ENCODE results near the gene ERH.

Gene ERH

DNA sequence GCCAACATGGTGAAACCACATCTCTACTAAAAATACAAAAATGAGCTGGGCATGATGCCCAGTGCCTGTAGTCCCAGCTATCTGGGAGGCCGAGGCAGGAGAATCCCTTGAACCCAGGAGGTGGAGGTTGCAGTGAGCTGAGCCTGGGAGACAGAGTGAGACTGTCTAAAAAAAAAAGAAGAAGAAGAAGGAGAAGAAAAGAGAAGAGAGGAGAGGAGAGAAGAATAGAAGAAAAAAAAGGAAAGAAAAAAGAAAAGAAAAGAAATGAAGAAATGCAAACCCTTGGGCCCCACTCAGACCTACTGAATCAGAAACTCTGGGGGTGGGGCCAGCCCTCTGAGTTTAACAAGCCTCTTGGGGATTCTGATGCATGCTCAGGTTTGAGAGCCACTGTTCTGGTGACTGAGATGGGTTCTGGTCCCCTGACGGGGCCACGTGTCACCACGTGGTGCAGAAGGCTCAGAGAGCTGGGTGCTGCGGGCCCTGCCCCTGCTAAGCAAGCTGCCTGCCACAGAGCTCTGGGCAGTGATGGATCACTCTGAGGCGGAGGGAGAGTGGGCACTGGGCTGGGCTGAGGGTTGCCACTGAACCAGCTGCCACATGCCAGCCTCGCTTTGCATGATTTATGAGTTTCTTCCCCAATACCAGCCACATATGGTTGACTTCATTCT lies 37.5 kb downstream of the ERH start:
- peak; percentile 55 for DNase-seq (ENCODE audit: low spot score)
- in situ Hi-C loops (cut with MboI; ENCODE audit: low sequenced_read_pairs, unreplicated experiment), result no loop called here
- TF ChIP-seq, protein P1, sequence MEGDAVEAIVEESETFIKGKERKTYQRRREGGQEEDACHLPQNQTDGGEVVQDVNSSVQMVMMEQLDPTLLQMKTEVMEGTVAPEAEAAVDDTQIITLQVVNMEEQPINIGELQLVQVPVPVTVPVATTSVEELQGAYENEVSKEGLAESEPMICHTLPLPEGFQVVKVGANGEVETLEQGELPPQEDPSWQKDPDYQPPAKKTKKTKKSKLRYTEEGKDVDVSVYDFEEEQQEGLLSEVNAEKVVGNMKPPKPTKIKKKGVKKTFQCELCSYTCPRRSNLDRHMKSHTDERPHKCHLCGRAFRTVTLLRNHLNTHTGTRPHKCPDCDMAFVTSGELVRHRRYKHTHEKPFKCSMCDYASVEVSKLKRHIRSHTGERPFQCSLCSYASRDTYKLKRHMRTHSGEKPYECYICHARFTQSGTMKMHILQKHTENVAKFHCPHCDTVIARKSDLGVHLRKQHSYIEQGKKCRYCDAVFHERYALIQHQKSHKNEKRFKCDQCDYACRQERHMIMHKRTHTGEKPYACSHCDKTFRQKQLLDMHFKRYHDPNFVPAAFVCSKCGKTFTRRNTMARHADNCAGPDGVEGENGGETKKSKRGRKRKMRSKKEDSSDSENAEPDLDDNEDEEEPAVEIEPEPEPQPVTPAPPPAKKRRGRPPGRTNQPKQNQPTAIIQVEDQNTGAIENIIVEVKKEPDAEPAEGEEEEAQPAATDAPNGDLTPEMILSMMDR (IDR thresholded peaks at IDR 0.05; ENCODE audit: borderline replicate concordance, control extremely low read depth, extremely low read depth, insufficient read depth, missing control alignments), result no peak

DNA sequence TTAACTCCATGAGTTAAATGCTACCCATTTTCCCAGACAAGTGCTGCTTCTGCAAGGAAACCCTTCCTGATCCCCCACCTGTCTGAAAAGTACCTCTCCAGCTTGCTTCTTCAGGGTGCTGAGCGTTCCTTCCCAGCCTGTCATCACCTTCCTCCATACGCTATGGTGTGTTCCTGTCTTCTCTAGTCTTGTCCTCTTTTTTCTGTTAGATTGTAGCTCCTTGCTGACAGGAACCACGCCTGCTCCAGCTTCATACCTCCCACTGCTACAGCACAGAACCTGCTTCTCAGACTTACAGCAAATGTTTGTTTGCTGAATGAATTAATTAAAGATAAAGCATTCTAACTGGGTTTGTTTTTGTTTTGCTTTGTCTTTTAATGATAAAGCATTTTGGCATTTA lies 39.1 kb downstream of the ERH start:
- TF ChIP-seq, protein P1 (IDR thresholded peaks at IDR 0.05; ENCODE audit: borderline replicate concordance, control extremely low read depth, extremely low read depth, insufficient read depth, missing control alignments), result no peak
- no peak for DNase-seq (ENCODE audit: low spot score)
- in situ Hi-C loops (cut with MboI; ENCODE audit: low sequenced_read_pairs, unreplicated experiment), result no loop called here

DNA sequence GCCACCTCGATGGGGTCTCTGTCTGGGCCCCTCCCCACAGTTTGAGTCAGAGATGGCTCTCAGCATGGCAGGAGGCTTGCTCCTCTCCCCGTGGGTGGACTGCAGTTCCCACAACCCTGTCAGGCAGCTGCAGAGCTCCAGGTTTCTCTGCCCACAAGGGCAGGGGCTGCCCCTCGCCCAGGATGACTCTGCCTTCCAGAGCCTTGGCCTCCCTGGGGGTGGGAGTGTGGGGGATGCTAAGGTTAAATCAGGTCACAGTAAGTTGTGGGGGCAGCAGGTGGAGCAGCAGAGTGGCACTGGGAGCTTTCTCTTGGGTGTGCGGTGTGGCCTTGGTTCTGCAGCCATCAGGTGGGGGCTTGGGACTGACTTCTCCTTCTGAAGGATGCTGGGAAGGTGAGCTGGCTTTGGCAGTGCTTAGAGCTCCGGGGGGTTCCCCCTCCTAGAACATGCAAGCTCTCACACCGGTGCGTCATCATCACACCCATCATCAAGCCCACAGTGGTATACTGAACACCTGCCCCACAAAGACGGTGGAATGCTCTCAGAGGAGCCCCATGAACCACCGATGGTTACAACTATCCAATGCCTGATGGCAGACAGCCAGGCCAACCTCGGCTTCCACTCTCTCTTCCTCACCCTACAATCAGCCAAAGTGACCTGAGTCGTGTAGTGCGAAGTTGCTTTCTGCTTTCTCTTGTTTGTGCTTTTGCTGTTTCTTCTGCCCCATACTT lies 39.7 kb downstream of the ERH start:
- DNase-seq (ENCODE audit: low spot score), result peak; percentile 72
- TF ChIP-seq, protein P1 (IDR thresholded peaks at IDR 0.05; ENCODE audit: borderline replicate concordance, control extremely low read depth, extremely low read depth, insufficient read depth, missing control alignments), result no peak
- in situ Hi-C loops (cut with MboI; ENCODE audit: low sequenced_read_pairs, unreplicated experiment), result no loop called here

DNA sequence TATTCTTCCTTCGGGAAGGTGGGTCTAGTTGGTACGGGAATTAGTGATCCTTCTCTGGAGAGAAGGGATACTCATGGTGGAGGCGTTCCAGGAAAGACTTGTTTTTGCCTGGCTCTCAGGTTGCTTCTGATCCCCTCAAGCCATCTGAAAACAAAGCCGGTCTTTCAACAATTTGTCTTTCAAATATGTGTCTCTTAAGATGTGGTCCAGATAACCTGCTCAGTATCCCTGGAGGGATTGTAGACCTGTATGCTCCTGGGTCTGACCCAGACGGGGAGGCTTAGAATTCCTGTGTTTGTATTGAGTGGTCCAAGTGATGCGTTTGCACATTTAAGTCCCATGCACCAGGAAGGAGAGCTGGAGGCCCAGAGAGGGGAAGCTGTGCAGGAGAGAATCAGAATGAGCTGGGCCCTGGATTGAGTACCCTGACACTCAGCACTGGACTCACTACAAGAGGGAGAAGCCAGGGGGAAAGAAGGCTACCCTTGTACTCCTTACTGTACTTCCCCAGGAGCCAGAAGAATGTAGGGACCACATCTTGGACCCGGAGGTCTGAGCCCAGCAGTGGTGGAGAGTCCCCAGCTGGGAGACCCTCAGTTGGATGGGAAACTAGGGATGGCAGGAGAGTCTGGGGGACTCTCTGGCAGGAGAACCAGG lies 40.4 kb downstream of the ERH start:
- DNase-seq (ENCODE audit: low spot score), result no peak
- in situ Hi-C loops (cut with MboI; ENCODE audit: low sequenced_read_pairs, unreplicated experiment), result no loop called here
- TF ChIP-seq, protein P1 (IDR thresholded peaks at IDR 0.05; ENCODE audit: borderline replicate concordance, control extremely low read depth, extremely low read depth, insufficient read depth, missing control alignments), result no peak

DNA sequence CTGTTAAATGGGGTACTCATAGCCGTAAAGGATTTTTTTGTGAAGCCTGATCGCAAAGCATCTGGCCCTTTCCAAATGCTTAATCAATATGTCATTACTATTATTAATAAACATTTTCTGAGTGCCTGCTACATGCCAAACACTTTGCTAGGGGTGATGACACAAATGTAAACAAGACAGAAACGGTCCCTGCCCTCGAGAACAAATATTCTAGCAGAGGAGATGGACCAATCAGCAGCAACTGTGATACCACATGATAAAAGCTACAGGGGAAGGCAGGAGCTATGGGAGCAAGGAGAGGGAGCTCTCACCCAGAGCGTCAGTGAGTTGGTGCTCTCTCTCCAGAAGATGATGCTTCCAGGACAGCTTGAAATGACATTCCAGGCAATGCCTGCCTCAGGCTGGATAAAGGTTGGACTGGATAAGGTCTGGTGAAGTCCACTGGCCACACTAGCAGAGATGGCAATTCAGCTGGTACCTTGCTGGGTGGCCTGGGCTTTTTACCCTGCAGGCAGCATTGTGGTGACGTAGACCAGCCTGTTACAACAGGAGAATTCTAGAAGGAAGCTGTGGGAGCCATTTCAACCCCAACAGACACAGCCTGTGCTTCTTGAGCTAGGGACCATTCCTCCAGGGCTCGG lies 41.1 kb downstream of the ERH start:
- TF ChIP-seq, protein P1 (IDR thresholded peaks at IDR 0.05; ENCODE audit: borderline replicate concordance, control extremely low read depth, extremely low read depth, insufficient read depth, missing control alignments), result no peak
- in situ Hi-C loops (cut with MboI; ENCODE audit: low sequenced_read_pairs, unreplicated experiment), result no loop called here

DNA sequence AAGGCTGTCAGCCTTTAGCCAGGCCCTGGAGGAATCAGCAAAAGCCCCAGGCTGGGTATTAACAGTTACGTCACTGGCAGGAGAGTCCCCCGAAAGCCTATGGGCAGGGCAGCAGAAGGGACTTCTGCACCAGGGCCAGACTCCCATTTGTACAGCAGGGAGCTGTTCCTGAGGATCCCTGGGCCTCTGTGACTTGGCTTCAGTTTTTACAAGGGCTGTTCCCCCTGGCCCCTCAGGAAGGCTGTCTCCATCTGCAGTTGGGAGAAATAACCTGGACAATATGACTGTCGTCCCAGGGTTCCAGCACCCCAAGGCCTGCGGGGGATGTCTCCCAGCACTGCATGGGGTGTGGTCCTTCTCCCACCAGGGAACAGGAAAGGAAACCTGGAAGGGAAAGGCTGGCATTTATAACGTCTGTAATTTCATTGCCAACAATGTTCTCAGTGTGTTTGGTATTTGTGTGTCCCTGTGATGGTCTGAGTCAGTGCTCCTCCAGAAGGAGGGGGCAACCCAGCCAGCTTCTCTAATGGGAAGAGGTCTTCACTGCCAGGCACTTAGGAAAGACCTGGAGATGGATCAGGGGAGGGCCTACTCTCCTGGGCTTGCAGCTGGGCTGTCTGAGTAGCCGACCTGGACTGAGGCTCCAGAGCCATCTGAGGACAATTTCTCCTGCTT lies 42.4 kb downstream of the ERH start:
- no peak for DNase-seq (ENCODE audit: low spot score)
- in situ Hi-C loops (cut with MboI; ENCODE audit: low sequenced_read_pairs, unreplicated experiment), result no loop called here
- TF ChIP-seq, protein P1 (IDR thresholded peaks at IDR 0.05; ENCODE audit: borderline replicate concordance, control extremely low read depth, extremely low read depth, insufficient read depth, missing control alignments), result no peak

More for the DNA sequence above, 41.1 kb downstream of the ERH start:
- no peak for DNase-seq (ENCODE audit: low spot score)
